HG03135 (cell line): ENCODE data around the gene ARSG.
"Not testable (repeated sequence)": the region's sequence is repeated elsewhere in the genome, so short reads cannot be mapped to it uniquely, and the experiment has no call there.

ENCODE experiments used
- ATAC-seq: cut with Tn5 transposase; IDR thresholded peaks from one replicate; pipeline ENCODE4 v1.9.1; 2021; ENCODE audit warnings: mild to moderate bottlenecking, moderate library complexity; ENCODE audit not compliant: unreplicated experiment

ARSG gene

DNA sequence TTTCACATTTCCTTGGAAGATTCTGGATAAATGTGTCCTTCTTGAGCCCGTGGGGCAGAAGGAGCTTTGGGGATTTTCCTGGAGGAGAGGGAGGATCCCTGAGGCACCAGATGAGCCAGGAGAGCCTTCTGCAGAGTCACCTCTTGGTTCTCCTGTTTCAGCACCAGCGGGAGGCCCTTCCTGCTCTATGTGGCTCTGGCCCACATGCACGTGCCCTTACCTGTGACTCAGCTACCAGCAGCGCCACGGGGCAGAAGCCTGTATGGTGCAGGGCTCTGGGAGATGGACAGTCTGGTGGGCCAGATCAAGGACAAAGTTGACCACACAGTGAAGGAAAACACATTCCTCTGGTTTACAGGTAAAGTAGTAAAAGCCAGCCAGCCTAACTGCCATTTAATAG is 77.1 kb downstream of the ARSG start:
- no peak for ATAC-seq

DNA sequence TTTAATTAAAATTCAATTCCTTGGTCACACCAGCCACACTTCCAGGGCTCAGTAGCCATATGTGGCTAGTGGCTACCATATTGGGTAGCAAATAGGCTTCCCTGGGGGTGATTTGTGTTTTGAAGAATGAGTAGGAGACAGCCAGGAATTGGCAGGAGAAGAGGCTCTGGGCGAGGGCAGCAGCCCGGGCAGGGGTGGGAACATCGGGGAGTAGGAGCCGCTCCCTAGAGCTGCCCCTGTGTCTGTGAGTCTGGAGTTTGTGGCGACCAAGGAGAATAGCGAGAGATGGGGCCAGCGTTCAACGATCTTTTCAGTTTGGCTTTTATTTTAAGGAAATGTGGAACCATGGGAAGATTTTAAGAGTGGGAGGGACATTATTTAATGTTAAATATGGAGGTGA is 84.3 kb downstream of the ARSG start:
- no peak for ATAC-seq

GRCh38 chr17:68376178-68376577 is 84.9 kb downstream of the ARSG start:
- not testable (repeated sequence) for ATAC-seq

- ATAC-seq, result no peak
Observed at GRCh38 chr17:68377771-68378267, 86.5 kb downstream of the ARSG start.

DNA sequence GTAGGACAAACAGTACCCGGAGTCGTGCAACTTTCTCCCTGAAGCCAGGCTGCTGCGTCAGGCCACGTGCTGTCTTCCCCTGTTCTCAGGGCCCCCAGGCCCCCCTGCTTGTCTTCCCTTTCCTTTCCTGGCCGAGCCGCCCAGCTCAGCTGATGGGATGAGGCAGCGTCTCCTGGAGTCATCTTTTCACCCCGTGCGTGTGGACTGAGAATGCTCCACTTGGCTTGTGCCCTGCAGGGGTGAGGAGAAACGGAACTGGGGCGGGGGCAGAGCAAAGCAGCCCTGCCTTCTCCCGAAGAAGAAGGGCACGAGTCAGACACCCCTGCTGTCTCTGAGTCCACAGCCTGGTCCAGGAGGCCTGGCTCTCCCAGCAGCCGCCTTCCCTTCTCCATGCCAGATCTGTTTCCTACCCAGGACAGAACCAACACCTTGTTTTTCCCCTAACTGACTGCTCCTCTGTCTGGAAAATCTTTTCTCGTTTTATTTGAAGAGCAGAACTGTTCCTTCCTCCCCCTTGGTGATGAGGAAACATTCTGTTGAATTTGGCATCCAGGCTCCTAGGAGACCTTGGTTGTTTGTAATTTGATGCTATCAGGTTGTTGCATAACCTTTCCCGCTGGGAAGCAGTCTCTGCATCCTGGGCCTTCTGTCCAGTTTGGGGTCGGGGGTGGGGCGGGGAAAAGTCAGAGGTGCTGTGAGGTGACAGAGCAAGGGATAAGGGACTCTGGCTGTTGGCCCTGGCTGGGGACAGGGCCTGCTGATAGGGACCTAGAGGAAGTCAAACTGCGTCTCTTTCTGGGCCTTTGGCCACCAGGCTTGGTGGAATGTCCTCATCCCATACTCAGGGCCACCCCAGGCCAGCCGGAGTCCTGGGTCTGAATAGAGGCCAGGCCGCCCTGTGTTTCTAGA is 87.2 kb downstream of the ARSG start:
- ATAC-seq, result no peak

GRCh38 chr17:68379177-68379510 is 87.8 kb downstream of the ARSG start:
- ATAC-seq, result no peak

GRCh38 chr17:68379692-68380677 is 88.7 kb downstream of the ARSG start:
- no peak for ATAC-seq

- ATAC-seq, result no peak
Observed at GRCh38 chr17:68381076-68381900, 90.0 kb downstream of the ARSG start.

DNA sequence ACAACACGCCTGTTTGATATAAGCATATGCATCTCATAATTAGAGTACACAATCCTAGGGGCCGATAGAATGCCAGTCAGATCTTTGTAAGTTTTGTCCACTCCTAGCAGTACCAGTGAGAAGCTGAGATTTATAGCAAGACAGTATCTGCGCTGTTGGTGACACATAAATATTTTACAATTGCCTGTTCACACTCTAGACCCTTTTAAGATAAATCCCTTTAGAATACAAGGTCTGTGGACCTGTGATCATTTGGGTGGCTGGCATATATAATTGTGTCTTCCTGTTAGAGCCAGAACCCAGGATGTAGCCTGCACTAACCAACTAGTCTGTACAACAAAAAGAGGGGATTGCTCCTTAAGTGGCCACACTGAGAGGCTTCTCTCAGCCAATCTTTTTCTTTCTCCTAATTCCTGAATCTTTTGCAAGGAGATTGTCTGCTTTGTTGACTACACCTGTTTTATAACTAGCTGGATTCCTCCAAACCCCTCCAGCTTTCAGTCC is 91.3 kb downstream of the ARSG start:
- no peak for ATAC-seq

- ATAC-seq, result no peak
Observed at GRCh38 chr17:68383120-68383442, 91.8 kb downstream of the ARSG start.

GRCh38 chr17:68383443-68384321 is 92.4 kb downstream of the ARSG start:
- no peak for ATAC-seq

DNA sequence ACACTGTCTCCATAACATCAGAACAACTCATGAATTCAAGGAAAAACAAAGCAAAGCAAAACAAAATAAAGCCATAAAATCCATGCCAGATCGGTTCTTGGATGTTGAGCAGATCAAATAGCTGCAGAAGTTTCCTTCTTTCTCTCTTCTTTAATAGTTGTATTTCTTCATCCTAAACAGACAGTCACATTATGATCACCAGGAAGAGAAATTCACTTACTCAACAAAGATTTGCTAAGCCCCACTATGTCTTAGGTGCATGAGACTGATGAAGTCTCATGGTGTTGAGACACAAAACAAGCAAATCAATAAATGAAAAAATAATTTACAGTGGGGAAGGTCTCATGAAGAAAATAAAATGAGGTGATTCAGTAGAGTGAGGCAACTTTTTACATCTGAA is 93.2 kb downstream of the ARSG start:
- ATAC-seq, result no peak

- ATAC-seq, result no peak
Observed at GRCh38 chr17:68384941-68385340, 93.6 kb downstream of the ARSG start.

- no peak for ATAC-seq
Observed at GRCh38 chr17:68385490-68386215, 94.4 kb downstream of the ARSG start.

GRCh38 chr17:68387435-68388218 is 96.3 kb downstream of the ARSG start:
- no peak for ATAC-seq

- ATAC-seq, result no peak
Observed at GRCh38 chr17:68389041-68389440, 97.7 kb downstream of the ARSG start.

DNA sequence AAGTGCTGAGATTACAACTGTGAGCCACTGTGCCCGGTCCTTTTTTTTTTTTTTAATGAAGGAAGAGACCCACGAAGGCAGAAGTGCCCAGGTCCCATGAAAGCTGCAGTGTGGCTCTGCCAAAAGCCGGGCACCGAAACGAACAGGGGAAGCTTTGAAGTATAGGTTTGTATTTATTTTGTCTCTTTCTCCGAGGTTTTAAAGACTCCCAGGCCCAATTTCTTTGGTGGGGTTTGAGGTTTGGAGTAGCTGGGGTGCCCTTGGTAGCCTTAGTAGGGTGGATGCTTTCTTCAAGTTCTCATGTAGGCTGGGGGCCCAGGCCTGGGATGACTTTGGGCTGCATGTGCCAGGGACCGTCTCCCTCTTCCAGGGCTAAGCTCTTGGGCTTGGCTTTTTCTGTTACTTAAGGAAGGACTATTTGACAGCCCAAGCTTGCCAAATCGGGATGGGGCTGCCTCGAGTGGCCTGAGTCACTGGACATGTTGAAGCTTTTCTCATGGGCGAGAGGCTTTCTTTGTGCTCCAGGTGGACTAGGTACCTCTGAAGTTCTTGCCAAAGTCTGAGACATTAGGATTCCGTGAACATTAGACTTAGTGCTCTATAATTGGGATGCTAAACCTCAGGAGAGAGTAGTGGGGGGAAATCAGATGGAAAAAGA is 99.7 kb downstream of the ARSG start:
- no peak for ATAC-seq
